IPS-15b (cell line): Measurements from ENCODE around the gene SLC7A6.

Experiments used
- H3K27me3 ChIP-seq: one replicate; pipeline ENCODE4 v1.6.1; 2013; ENCODE audit warnings: low read length; ENCODE audit not compliant: control insufficient read depth, insufficient read depth
- H3K36me3 ChIP-seq: one replicate; pipeline ENCODE4 v1.6.1; 2013; ENCODE audit warnings: low read length; ENCODE audit not compliant: control insufficient read depth, insufficient read depth
- H3K4me1 ChIP-seq: one replicate; pipeline ENCODE4 v1.6.1; 2013; ENCODE audit warnings: mild to moderate bottlenecking, low read length; ENCODE audit not compliant: control insufficient read depth, insufficient read depth
- H3K4me3 ChIP-seq: one replicate; pipeline ENCODE4 v1.5.1; 2013; ENCODE audit warnings: low read depth, low read length
- H3K9ac ChIP-seq: one replicate; pipeline ENCODE4 v1.6.1; 2013; ENCODE audit warnings: low read depth, mild to moderate bottlenecking, low read length
- H3K9me3 ChIP-seq: one replicate; pipeline ENCODE4 v1.6.1; 2013; ENCODE audit warnings: mild to moderate bottlenecking, low read length; ENCODE audit not compliant: control insufficient read depth, insufficient read depth

SLC7A6 gene

GRCh38 chr16:68328151-68328859 lies 64.0 kb downstream of the SLC7A6 start:
- H3K36me3 ChIP-seq = peaks cover 17% of the 10 kb centered on the region
- no peaks in the 10 kb centered on the region for H3K9me3 ChIP-seq
- no peak overlapping the region for H3K9ac ChIP-seq
- H3K4me1 ChIP-seq = peaks cover 2% of the 10 kb centered on the region
- H3K4me3 ChIP-seq = no peak overlapping the region
- H3K27me3 ChIP-seq = no peaks in the 10 kb centered on the region

GRCh38 chr16:68328860-68329390 lies 64.6 kb downstream of the SLC7A6 start:
- no peaks in the 10 kb centered on the region for H3K9me3 ChIP-seq
- H3K27me3 ChIP-seq = no peaks in the 10 kb centered on the region
- peaks cover 2% of the 10 kb centered on the region for H3K4me1 ChIP-seq
- H3K4me3 ChIP-seq = no peak overlapping the region
- H3K36me3 ChIP-seq = peaks cover 17% of the 10 kb centered on the region
- no peak overlapping the region for H3K9ac ChIP-seq

- peaks cover 2% of the 10 kb centered on the region for H3K4me1 ChIP-seq
- no peaks in the 10 kb centered on the region for H3K27me3 ChIP-seq
- no peak overlapping the region for H3K4me3 ChIP-seq
- no peaks in the 10 kb centered on the region for H3K9me3 ChIP-seq
- H3K36me3 ChIP-seq = peaks cover 7% of the 10 kb centered on the region
- no peak overlapping the region for H3K9ac ChIP-seq
Observed at GRCh38 chr16:68331879-68332410, 67.6 kb downstream of the SLC7A6 start.

- no peaks in the 10 kb centered on the region for H3K27me3 ChIP-seq
- no peaks in the 10 kb centered on the region for H3K9me3 ChIP-seq
- peaks cover 2% of the 10 kb centered on the region for H3K4me1 ChIP-seq
- no peak overlapping the region for H3K9ac ChIP-seq
- peaks cover 11% of the 10 kb centered on the region for H3K36me3 ChIP-seq
- H3K4me3 ChIP-seq = no peak overlapping the region
Observed at GRCh38 chr16:68332411-68333121, 68.2 kb downstream of the SLC7A6 start.

GRCh38 chr16:68335175-68335574 lies 70.8 kb downstream of the SLC7A6 start:
- no peak overlapping the region for H3K4me3 ChIP-seq
- H3K4me1 ChIP-seq = no peaks in the 10 kb centered on the region
- H3K27me3 ChIP-seq = no peaks in the 10 kb centered on the region
- no peak overlapping the region for H3K9ac ChIP-seq
- H3K9me3 ChIP-seq = no peaks in the 10 kb centered on the region
- peaks cover 30% of the 10 kb centered on the region for H3K36me3 ChIP-seq

- H3K4me1 ChIP-seq = no peaks in the 10 kb centered on the region
- no peak overlapping the region for H3K9ac ChIP-seq
- H3K27me3 ChIP-seq = no peaks in the 10 kb centered on the region
- no peaks in the 10 kb centered on the region for H3K9me3 ChIP-seq
- peaks cover 32% of the 10 kb centered on the region for H3K36me3 ChIP-seq
- no peak overlapping the region for H3K4me3 ChIP-seq
Observed at GRCh38 chr16:68338326-68339119, 74.2 kb downstream of the SLC7A6 start.

- H3K27me3 ChIP-seq = no peaks in the 10 kb centered on the region
- no peaks in the 10 kb centered on the region for H3K4me1 ChIP-seq
- no peak overlapping the region for H3K4me3 ChIP-seq
- H3K9ac ChIP-seq = no peak overlapping the region
- no peaks in the 10 kb centered on the region for H3K9me3 ChIP-seq
- H3K36me3 ChIP-seq = peaks cover 32% of the 10 kb centered on the region
Observed at GRCh38 chr16:68339214-68339613, 74.9 kb downstream of the SLC7A6 start.

GRCh38 chr16:68342620-68343019 lies 78.3 kb downstream of the SLC7A6 start:
- Histone ChIP-seq H3K27me3 (no peaks in the 10 kb centered on the region), H3K4me3 (no peak overlapping the region), H3K4me1 (no peaks in the 10 kb centered on the region), H3K36me3 (peaks cover 39% of the 10 kb centered on the region), H3K9ac (no peak overlapping the region), H3K9me3 (no peaks in the 10 kb centered on the region)

GRCh38 chr16:68343137-68343536 lies 78.8 kb downstream of the SLC7A6 start:
- Histone ChIP-seq H3K9me3 (no peaks in the 10 kb centered on the region), H3K4me1 (no peaks in the 10 kb centered on the region), H3K9ac (no peak overlapping the region), H3K27me3 (no peaks in the 10 kb centered on the region), H3K36me3 (peaks cover 35% of the 10 kb centered on the region), H3K4me3 (no peak overlapping the region)

- no peak overlapping the region for H3K9ac ChIP-seq
- peaks cover 27% of the 10 kb centered on the region for H3K36me3 ChIP-seq
- H3K4me3 ChIP-seq = no peak overlapping the region
- H3K4me1 ChIP-seq = no peaks in the 10 kb centered on the region
- H3K27me3 ChIP-seq = no peaks in the 10 kb centered on the region
- no peaks in the 10 kb centered on the region for H3K9me3 ChIP-seq
Observed at GRCh38 chr16:68344252-68344651, 79.9 kb downstream of the SLC7A6 start.

- Histone ChIP-seq H3K36me3 (peaks cover 20% of the 10 kb centered on the region), H3K4me1 (no peaks in the 10 kb centered on the region), H3K27me3 (no peaks in the 10 kb centered on the region), H3K9ac (no peak overlapping the region), H3K9me3 (no peaks in the 10 kb centered on the region), H3K4me3 (no peak overlapping the region)
Observed at GRCh38 chr16:68345351-68345810, 81.1 kb downstream of the SLC7A6 start.
